Measurements from ENCODE around the gene UBR3.

Gene UBR3

DNA sequence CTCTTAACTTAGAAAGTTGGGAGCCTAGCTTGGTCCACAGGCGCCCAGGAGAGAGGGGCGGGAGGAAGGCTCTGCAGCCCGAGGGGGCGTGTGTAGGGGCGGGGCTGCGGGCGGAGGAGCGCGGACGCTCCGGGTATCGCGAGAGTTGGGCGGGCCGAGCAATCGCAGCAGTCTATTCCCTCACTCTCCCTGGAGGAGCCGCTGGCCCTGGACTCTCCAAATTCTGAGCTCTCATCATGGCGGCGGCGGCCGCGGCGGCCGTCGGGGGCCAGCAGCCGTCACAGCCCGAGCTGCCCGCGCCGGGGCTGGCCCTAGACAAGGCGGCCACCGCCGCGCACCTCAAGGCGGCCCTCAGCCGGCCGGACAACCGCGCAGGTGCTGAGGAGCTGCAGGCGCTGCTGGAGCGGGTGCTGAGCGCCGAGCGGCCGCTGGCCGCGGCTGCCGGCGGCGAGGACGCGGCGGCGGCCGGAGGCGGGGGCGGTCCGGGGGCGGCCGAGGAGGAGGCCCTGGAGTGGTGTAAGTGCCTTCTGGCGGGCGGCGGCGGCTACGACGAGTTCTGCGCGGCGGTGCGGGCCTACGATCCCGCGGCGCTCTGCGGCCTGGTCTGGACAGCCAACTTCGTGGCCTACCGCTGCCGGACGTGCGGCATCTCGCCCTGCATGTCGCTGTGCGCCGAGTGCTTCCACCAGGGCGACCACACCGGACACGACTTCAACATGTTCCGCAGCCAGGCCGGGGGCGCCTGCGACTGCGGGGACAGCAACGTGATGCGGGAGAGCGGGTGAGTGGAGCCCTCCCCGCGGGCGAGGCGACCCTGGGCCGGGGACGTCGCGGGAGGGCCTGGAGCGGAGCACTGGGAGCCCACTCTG, at the start of gene UBR3:
Gene UBR3 (plus strand): TSS at position 183 of the 869 bp plus-strand sequence. CDS start 54 bp downstream, at position 237.
- peak within 1 kb of the TSS; percentile 85 for H3K4me3 ChIP-seq (replicated peaks; ENCODE audit: low read depth, low read length)
- TF ChIP-seq CTCF (IDR thresholded peaks at IDR 0.05; ENCODE audit: low read length, missing control alignments): no peak
- DNase-seq (ENCODE audit: low read depth): peak; percentile 95

- no peak for DNase-seq (ENCODE audit: low read depth)
- H3K4me3 ChIP-seq (replicated peaks; ENCODE audit: low read depth, low read length): no peak overlapping the region
- TF ChIP-seq CTCF (IDR thresholded peaks at IDR 0.05; ENCODE audit: low read length, missing control alignments): no peak
These were observed 48.8 kb upstream of the UBR3 start for GRCh38 chr2:169778446-169778845.

GRCh38 chr2:169781249-169782013, 45.8 kb upstream of the UBR3 start:
- no peak for TF ChIP-seq CTCF (IDR thresholded peaks at IDR 0.05; ENCODE audit: low read length, missing control alignments)
- no peak overlapping the region for H3K4me3 ChIP-seq (replicated peaks; ENCODE audit: low read depth, low read length)
- DNase-seq (ENCODE audit: low read depth): no peak

DNA sequence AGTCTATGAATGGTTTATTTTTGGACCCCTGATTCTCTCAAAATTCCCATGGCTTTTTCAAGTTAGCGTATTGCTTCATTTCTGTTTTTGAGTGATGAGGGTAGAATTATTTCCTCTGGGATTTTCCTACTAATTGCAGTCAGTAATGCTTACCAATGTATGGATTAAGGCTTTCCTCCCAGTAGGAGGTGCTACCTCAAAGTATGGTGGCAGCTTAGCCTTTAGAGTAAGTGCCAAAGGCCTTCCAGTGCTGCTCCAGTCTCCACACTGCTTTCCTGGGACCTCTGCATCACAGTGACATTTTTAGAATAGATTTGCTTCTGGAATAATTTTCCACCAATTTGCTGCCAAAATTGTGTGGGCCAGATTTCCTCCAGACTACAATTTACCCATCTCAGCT, 44.7 kb upstream of the UBR3 start:
- TF ChIP-seq CTCF (IDR thresholded peaks at IDR 0.05; ENCODE audit: low read length, missing control alignments): no peak
- no peak overlapping the region for H3K4me3 ChIP-seq (replicated peaks; ENCODE audit: low read depth, low read length)
- no peak for DNase-seq (ENCODE audit: low read depth)

GRCh38 chr2:169790581-169790980, 36.7 kb upstream of the UBR3 start:
- no peak overlapping the region for H3K4me3 ChIP-seq (replicated peaks; ENCODE audit: low read depth, low read length)
- DNase-seq (ENCODE audit: low read depth): no peak
- TF ChIP-seq CTCF (IDR thresholded peaks at IDR 0.05; ENCODE audit: low read length, missing control alignments): no peak

DNA sequence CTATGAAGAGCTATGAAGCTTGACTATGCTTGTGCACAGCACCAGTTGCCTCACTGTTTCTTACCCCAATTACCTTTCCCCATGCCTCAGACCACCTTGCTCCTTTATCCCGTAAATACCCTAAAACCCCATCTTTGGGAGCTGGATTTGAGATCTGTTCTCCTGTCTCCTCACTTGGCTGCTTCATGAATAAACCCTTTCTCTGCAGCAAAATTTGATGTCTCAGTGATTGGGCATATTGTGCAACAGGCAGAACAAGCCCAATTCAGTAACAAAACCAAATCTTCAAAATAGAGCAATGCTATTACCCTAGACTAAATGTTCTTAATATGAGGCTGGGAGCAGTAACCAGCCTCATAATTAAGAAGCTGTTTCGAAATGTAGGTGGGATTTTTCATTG, 32.1 kb upstream of the UBR3 start:
- no peak for TF ChIP-seq CTCF (IDR thresholded peaks at IDR 0.05; ENCODE audit: low read length, missing control alignments)
- no peak overlapping the region for H3K4me3 ChIP-seq (replicated peaks; ENCODE audit: low read depth, low read length)
- DNase-seq (ENCODE audit: low read depth): no peak
